Mucosa of rectum (tissue), 2 donors: ENCODE data around the gene POLE.

Experiments
- H3K27ac ChIP-seq, 2 donors: one replicate each; pipeline ENCODE4 v1.7.0; 2013; ENCODE audit warnings: inconsistent platforms in 2 of 2, low read depth in 2 of 2, low read length in 2 of 2
- H3K27me3 ChIP-seq, 2 donors: one replicate each; pipeline ENCODE4 v1.7.0; 2013; ENCODE audit warnings: low read length in 2 of 2; ENCODE audit not compliant: control insufficient read depth in 2 of 2, insufficient read depth in 2 of 2
- H3K36me3 ChIP-seq, 2 donors: one replicate each; pipeline ENCODE4 v1.7.0; 2013; ENCODE audit warnings: low read length in 2 of 2; ENCODE audit not compliant: control insufficient read depth in 2 of 2, insufficient read depth in 2 of 2
- H3K4me1 ChIP-seq, 2 donors: one replicate each; pipeline ENCODE4 v1.7.0; 2013; ENCODE audit warnings: low read length in 2 of 2, mild to moderate bottlenecking in 1 of 2; ENCODE audit not compliant: control insufficient read depth in 2 of 2, insufficient read depth in 2 of 2
- H3K4me3 ChIP-seq, 2 donors: one replicate each; pipeline ENCODE4 v1.7.0; 2013; ENCODE audit warnings: low read length in 2 of 2
- H3K9ac ChIP-seq, 2 donors: one replicate each; pipeline ENCODE4 v1.7.0; 2013; ENCODE audit warnings: low read length in 2 of 2, low read depth in 1 of 2, mild to moderate bottlenecking in 1 of 2
- H3K9me3 ChIP-seq, 2 donors: one replicate each; pipeline ENCODE4 v1.7.0; 2013; ENCODE audit warnings: low read length in 2 of 2; ENCODE audit not compliant: control insufficient read depth in 2 of 2
- donor health status: healthy.
- donor health status: Normal muscosa, but diverticular disease.

Gene POLE

DNA sequence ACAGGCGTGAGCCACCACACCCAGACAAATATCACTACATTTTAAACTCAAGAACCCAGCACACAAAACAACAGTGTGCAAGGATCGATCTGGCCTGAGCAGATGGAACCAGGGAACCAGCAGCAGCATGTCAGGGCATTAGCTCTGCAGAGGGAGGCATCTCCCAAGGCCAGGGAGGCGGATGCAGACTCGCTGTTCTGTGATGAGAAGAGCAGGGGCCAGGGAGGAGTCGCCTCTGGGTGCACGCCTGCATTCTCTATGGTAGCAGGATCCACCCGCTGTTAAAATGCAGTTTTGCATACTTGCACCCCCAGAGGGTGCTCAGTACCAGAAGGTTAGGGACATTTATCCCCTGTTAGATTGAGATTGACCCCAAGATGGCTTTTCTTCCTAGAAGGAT, 41.4 kb upstream of the POLE start:
- no peak overlapping the region for H3K4me3 ChIP-seq
- H3K27ac ChIP-seq = no peak overlapping the region
- no peak overlapping the region for H3K9ac ChIP-seq
- H3K36me3 ChIP-seq = peaks cover 54 to 82% of the 10 kb centered on the region in 2 donors
- no peaks in the 10 kb centered on the region for H3K27me3 ChIP-seq
- no peaks in the 10 kb centered on the region for H3K4me1 ChIP-seq
- H3K9me3 ChIP-seq = no peaks in the 10 kb centered on the region

DNA sequence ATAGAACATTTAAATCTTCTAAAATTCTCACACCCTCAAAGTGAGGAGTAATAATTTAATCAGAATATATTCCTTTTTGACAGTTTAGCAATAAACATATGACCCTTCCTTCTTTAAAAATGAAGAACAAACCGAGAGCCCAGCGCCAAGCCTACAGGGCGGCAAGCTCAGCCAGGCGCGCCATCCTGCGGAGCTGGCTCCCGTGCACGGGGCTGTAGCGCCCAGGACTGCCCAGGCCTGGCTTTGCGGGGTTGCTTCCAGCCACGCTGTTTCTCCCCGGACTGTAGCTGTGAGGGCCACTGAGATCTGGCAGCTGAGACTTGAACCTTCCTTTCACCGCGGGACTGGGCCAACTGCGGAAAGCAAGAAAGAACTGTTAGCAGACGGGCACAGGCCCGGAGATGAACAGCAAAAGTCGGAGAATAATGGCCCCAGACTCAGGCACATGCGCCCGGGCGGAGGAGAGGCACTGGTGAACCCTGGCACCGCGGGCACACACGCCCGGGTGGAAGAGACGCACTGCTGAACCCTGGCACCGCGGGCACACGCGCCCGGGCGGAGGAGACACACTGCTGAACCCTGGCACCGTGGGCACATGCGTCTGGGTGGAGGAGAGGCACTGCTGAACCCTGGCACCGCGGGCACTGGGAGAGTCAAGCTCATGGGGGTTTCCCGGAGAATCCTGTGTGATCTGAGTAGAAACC, 40.1 kb upstream of the POLE start:
- H3K9ac ChIP-seq = no peak overlapping the region
- H3K9me3 ChIP-seq = no peaks in the 10 kb centered on the region
- no peaks in the 10 kb centered on the region for H3K4me1 ChIP-seq
- peaks cover 45 to 76% of the 10 kb centered on the region in 2 donors for H3K36me3 ChIP-seq
- H3K27me3 ChIP-seq = no peaks in the 10 kb centered on the region
- H3K4me3 ChIP-seq = no peak overlapping the region
- no peak overlapping the region for H3K27ac ChIP-seq

DNA sequence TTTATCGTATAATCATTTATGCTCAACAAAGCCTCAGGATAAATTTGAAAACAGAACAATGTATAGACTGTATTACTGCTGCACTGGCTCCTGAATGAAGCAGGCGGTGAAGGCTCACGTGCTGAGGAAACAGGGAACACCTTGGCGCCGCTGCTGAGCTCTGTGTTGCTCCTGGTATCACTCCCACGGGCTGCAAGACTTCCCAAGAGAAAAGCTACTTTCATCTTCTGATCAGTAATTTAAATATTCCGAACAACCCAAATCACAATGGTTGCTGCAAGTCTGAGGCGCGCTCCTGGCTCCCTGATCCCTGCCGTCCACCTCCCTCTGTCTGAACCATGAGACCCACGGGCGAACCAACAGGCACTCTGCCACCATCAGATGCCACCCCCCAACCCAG, 39.2 kb upstream of the POLE start:
- Histone ChIP-seq H3K4me1 (no peaks in the 10 kb centered on the region), H3K4me3 (no peak overlapping the region), H3K9me3 (no peaks in the 10 kb centered on the region), H3K36me3 (peaks cover 37 to 74% of the 10 kb centered on the region in 2 donors), H3K27me3 (no peaks in the 10 kb centered on the region), H3K27ac (no peak overlapping the region), H3K9ac (no peak overlapping the region)

DNA sequence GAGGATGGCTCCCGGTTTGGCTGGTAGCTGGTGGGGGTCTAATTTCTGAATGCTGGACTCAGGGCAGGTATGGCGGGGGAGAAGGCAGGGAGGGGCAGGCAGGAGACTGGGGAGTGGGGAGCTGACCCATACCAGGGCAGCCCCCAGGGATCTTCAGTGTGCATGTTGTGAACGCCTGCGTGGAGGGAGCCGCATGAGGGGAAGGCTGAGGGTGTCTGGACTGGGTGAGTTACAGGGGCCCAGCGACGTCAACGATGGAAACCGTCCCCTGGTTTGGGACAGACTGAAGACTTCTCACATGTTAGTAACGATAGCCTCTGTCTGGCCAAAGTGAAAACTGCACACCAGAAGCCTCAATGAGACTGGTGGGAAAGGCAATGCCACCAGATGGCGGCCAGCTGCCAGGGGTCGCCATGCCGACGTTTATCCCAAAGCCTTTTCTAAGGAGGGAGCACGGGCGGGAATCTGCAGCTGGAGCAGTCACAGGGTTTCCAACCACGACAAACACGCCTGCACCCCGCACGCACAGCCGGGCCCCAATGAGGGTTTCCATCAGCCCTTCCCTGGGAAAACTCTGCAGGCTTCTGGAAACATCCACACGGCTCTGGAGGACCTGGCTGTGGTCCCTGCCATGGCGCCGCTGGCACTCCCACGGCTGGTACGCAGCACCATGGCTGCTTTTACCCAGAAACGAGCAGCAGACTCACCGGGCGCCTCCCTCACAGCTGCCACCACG, 37.5 kb upstream of the POLE start:
- H3K4me1 ChIP-seq = no peaks in the 10 kb centered on the region
- H3K27ac ChIP-seq = no peak overlapping the region
- no peaks in the 10 kb centered on the region for H3K9me3 ChIP-seq
- H3K27me3 ChIP-seq = no peaks in the 10 kb centered on the region
- no peak overlapping the region for H3K4me3 ChIP-seq
- peaks cover 49 to 73% of the 10 kb centered on the region in 2 donors for H3K36me3 ChIP-seq
- no peak overlapping the region for H3K9ac ChIP-seq

DNA sequence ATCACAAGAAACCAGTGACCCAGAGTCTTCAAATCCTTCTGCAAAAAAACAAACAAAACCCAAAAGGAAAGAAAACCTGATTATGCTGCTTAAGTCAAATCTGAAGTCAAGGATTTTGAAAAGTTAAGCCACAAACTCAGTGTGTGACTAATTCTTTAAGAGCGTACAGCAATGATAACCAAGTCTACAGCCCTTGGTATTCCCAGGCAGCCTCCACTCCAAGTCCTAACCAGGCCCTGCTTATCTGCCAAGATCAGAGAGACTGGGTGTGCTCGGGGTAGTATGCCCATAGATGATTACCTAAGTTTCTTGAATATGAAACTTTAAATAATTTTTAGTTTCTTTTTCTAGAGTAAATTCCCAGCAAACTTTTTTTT, 36.6 kb upstream of the POLE start:
- no peaks in the 10 kb centered on the region for H3K27me3 ChIP-seq

DNA sequence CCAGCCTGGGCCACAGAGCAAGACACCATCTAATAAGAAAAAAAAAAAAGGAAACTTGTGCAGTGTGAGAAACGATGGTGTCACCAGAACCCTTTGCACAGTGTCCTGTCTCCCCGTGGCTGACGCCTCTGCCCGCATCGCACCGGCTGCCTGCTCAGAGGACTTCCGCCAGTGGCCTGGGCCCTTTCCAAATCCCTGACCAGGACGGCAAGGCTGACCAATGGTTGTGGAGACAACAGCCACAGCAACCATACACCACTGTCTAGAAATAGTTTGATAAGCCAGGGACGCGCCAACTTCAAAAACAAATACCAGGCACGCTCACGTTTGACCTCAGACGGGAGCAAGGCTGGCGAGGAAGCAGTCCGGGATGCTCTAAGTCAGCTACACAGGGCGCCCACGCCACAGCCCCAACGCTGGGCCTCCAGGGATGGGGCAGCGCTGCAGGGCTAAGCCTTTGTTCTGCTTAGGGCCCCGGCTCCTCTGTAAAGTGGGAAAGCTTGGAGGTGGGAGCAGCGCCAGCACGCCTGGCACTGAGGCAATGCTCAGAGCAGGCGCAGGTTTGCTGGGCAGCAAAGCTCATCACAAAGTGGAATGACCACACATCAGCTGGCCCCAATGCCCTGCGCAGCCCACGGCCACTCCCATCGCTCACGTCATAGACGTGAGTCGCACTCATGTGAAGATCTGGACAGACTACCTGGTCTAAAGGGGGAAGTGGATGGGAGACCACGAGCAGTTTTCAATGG, 36.0 kb upstream of the POLE start:
- Histone ChIP-seq H3K36me3 (peaks cover 57 to 76% of the 10 kb centered on the region in 2 donors), H3K9ac (no peak overlapping the region), H3K9me3 (no peaks in the 10 kb centered on the region), H3K27me3 (no peaks in the 10 kb centered on the region), H3K27ac (no peak overlapping the region), H3K4me1 (no peaks in the 10 kb centered on the region), H3K4me3 (no peak overlapping the region)

More for the DNA sequence above, 36.6 kb upstream of the POLE start:
- H3K36me3 ChIP-seq = peaks cover 58 to 80% of the 10 kb centered on the region in 2 donors
- H3K9ac ChIP-seq = no peak overlapping the region
- no peaks in the 10 kb centered on the region for H3K4me1 ChIP-seq
- H3K27ac ChIP-seq = no peak overlapping the region
- no peaks in the 10 kb centered on the region for H3K9me3 ChIP-seq
- H3K4me3 ChIP-seq = no peak overlapping the region

DNA sequence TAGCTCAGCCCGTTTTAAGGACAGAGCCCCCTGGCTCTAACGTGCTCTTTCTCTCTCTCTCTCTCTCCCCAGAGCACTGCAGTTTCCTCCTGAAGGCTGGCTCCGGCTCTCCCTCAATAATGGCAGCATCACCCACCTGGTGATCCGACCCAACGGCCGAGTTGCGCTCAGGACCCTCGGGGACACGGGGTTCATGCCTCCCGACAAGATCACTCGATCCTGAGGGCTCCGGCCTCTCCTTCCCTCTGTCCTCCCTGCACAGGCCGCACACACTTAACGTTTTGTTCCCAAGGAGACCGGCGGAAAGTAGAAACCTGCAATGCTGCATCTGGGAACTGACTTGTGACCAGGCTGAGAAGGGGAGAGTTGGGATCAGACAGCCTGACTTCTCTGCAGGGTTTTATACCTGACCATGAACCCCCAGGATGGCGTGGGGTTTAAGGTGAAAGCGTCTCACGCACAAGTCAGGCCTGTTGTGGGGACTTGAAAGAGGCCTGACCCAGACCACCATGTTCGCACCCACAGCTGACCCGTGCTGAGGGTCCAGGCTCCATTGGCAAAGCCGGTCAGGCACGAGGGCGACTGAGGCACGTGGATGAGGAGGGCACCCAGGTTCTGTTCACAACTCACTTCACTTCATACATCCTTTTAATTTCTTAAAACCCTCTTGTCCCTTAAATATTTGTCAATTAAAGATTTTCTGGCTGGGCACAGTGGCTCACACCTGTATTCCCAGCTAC, 33.6 kb upstream of the POLE start:
- Histone ChIP-seq H3K4me1 (no peaks in the 10 kb centered on the region), H3K27me3 (no peaks in the 10 kb centered on the region), H3K4me3 (no peak overlapping the region), H3K27ac (no peak overlapping the region), H3K9me3 (no peaks in the 10 kb centered on the region), H3K36me3 (peaks cover 42 to 64% of the 10 kb centered on the region in 2 donors), H3K9ac (no peak overlapping the region)

DNA sequence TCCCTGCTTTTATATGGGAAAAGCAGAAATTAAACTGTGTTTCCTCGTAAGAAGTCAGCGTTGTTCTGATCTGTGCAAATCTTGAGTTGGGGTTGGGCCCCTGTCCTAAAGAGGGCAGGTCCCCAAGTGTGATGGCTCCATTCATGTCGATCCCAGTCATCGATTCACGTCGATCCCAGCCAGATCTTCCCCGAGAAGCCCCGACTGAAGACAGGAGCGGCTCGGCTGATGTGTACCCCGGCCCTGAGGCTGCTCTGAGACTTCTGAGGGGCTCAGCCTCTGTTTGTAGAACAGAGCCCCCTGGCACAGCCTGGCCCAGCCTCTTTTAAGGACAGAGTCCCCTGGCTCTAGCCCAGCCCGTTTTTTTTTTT, 32.8 kb upstream of the POLE start:
- Histone ChIP-seq H3K27ac (no peak overlapping the region), H3K27me3 (no peaks in the 10 kb centered on the region), H3K4me1 (no peaks in the 10 kb centered on the region), H3K9ac (no peak overlapping the region), H3K36me3 (peaks cover 34 to 59% of the 10 kb centered on the region in 2 donors), H3K9me3 (no peaks in the 10 kb centered on the region), H3K4me3 (no peak overlapping the region)

DNA sequence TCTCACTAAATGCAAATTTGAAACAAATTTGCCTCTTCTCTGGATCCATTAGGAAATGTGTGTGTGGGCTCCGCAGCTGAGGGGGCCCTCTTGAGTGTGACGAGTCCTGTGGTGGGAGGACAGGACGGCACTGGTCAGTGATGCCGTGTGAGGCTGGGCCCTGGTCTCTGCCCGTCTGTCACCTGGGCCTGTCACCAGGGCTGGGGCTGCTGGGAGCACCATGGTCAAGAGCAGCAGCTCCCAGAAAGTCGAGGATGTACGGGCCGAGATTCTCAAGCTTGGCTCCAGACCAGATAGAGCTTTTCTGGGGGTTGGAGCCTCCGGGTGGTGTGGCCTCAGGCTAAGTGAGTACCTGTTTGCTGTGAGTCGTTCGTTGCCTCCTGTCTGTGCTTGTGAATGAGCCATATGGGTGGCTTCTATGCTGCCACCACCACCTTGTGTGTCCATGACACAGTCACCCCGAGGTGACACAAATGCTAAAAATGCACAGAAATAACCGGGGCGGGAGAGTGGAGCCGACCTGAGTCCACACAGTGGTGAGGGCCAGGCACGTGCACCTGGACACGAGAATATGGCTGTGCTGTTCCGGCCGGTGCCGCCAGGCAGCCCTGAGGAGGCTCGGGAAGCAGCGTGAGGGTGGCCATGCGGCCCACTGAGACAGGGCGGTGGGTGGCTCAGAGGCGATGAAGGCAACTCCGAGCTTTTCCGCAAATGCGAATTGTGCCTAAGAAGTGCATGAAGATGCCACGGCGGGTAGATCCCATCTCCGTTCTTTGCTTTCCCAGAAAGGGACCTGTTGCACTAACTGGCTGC, 32.2 kb upstream of the POLE start:
- Histone ChIP-seq H3K36me3 (peaks cover 39 to 59% of the 10 kb centered on the region in 2 donors), H3K4me1 (no peaks in the 10 kb centered on the region), H3K9me3 (no peaks in the 10 kb centered on the region), H3K9ac (no peak overlapping the region), H3K4me3 (no peak overlapping the region), H3K27me3 (no peaks in the 10 kb centered on the region), H3K27ac (no peak overlapping the region)
